Loucy (cell line): ENCODE measurements around the gene TNP1.

Experiments used
- EZH2phosphoT487 ChIP-seq: fragments of 200-600 bp; IDR thresholded peaks from 2 replicates; pipeline ENCODE4 v1.6.1; 2018; ENCODE audit warnings: antibody characterized with exemption, mild to moderate bottlenecking, moderate library complexity, borderline replicate concordance
- TF ChIP-seq, protein P1 (sequence below): fragments of 200-600 bp; sonication (generic); conservative IDR thresholded peaks from 2 replicates; pipeline ENCODE4 v1.5.1; 2014; ENCODE audit warnings: mild to moderate bottlenecking, antibody characterized with exemption, low read length

DNA sequence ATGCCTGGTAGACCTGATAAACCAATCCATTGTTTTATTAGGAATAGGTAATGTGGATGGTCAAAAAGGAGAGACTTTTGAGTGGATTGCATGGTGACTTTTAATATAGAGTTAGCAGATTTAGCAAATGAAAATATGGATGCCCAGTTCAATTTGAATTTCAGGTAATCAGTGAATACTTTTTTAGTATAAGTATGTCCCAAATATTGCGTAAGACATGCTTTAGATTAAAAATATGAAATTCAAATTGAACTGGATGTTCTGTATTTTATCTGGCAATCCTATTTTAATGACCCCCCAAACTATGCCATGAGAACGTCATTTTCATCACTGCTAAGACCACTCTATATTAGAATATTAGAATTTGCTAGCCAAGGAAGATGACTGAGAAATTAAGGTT lies 30.3 kb upstream of the TNP1 start:
- TF ChIP-seq, protein P1, sequence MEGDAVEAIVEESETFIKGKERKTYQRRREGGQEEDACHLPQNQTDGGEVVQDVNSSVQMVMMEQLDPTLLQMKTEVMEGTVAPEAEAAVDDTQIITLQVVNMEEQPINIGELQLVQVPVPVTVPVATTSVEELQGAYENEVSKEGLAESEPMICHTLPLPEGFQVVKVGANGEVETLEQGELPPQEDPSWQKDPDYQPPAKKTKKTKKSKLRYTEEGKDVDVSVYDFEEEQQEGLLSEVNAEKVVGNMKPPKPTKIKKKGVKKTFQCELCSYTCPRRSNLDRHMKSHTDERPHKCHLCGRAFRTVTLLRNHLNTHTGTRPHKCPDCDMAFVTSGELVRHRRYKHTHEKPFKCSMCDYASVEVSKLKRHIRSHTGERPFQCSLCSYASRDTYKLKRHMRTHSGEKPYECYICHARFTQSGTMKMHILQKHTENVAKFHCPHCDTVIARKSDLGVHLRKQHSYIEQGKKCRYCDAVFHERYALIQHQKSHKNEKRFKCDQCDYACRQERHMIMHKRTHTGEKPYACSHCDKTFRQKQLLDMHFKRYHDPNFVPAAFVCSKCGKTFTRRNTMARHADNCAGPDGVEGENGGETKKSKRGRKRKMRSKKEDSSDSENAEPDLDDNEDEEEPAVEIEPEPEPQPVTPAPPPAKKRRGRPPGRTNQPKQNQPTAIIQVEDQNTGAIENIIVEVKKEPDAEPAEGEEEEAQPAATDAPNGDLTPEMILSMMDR, result no peak
- no peak for TF ChIP-seq EZH2phosphoT487
